Measurements from ENCODE around the gene KPNA5. TPM values are rescaled to one million over a fixed set of nuclear protein-coding genes. Genes with fewer than 3 reads are reported as not detected.
"Not testable (repeated sequence)": the region's sequence is repeated elsewhere in the genome, so short reads cannot be mapped to it uniquely, and the experiment has no call there.

KPNA5 gene
- total RNA-seq, 1 donor from 2014 or later: 7.8 TPM

- no peak for TF ChIP-seq CTCF (IDR thresholded peaks at IDR 0.05; ENCODE audit: borderline replicate concordance)
- no peak overlapping the region for H3K4me3 ChIP-seq
- H3K27me3 ChIP-seq (ENCODE audit: low read depth): no peaks in the 10 kb centered on the region
- peaks cover 10% of the 10 kb centered on the region for H3K4me1 ChIP-seq
- peaks cover 61% of the 10 kb centered on the region for H3K36me3 ChIP-seq
- no peaks in the 10 kb centered on the region for H3K9me3 ChIP-seq (replicated peaks)
- no peak overlapping the region for H3K27ac ChIP-seq (replicated peaks)
- intact Hi-C loops (cut with micrococcal nuclease): no loop called here
- no peak for DNase-seq
Observed at GRCh38 chr6:116705917-116706316, 24.9 kb downstream of the KPNA5 start.

- Histone ChIP-seq H3K36me3 (peaks cover 78% of the 10 kb centered on the region), H3K27ac (replicated peaks) (no peak overlapping the region), H3K27me3 (ENCODE audit: low read depth) (no peaks in the 10 kb centered on the region), H3K4me3 (no peak overlapping the region), H3K9me3 (replicated peaks) (no peaks in the 10 kb centered on the region), H3K4me1 (no peaks in the 10 kb centered on the region)
- no peak for TF ChIP-seq CTCF (IDR thresholded peaks at IDR 0.05; ENCODE audit: borderline replicate concordance)
- DNase-seq: no peak
- intact Hi-C loops (cut with micrococcal nuclease): no loop called here
Observed at GRCh38 chr6:116714296-116714695, 33.3 kb downstream of the KPNA5 start.

- no peaks in the 10 kb centered on the region for H3K4me1 ChIP-seq
- peaks cover 78% of the 10 kb centered on the region for H3K36me3 ChIP-seq
- intact Hi-C loops (cut with micrococcal nuclease): no loop called here
- no peak for DNase-seq
- H3K4me3 ChIP-seq: no peak overlapping the region
- no peaks in the 10 kb centered on the region for H3K9me3 ChIP-seq (replicated peaks)
- no peaks in the 10 kb centered on the region for H3K27me3 ChIP-seq (ENCODE audit: low read depth)
- no peak for TF ChIP-seq CTCF (IDR thresholded peaks at IDR 0.05; ENCODE audit: borderline replicate concordance)
- H3K27ac ChIP-seq (replicated peaks): no peak overlapping the region
Observed at GRCh38 chr6:116714761-116715160, 33.8 kb downstream of the KPNA5 start.

- Histone ChIP-seq H3K27ac (replicated peaks) (no peak overlapping the region), H3K36me3 (peaks cover 87% of the 10 kb centered on the region), H3K4me1 (no peaks in the 10 kb centered on the region), H3K4me3 (no peak overlapping the region), H3K27me3 (ENCODE audit: low read depth) (no peaks in the 10 kb centered on the region), H3K9me3 (replicated peaks) (no peaks in the 10 kb centered on the region)
- intact Hi-C loops (cut with micrococcal nuclease): no loop called here
- no peak for TF ChIP-seq CTCF (IDR thresholded peaks at IDR 0.05; ENCODE audit: borderline replicate concordance)
- no peak for DNase-seq
Observed at GRCh38 chr6:116726947-116727346, 45.9 kb downstream of the KPNA5 start.

- Histone ChIP-seq H3K4me3 (no peak overlapping the region), H3K9me3 (replicated peaks) (no peaks in the 10 kb centered on the region), H3K27me3 (ENCODE audit: low read depth) (no peaks in the 10 kb centered on the region), H3K27ac (replicated peaks) (no peak overlapping the region), H3K36me3 (peaks cover 66% of the 10 kb centered on the region), H3K4me1 (no peaks in the 10 kb centered on the region)
- TF ChIP-seq CTCF (IDR thresholded peaks at IDR 0.05; ENCODE audit: borderline replicate concordance): no peak
- intact Hi-C loops (cut with micrococcal nuclease): no loop called here
- DNase-seq: no peak
Observed at GRCh38 chr6:116730513-116730912, 49.5 kb downstream of the KPNA5 start.

GRCh38 chr6:116737004-116737403, 56.0 kb downstream of the KPNA5 start:
- peaks cover 29% of the 10 kb centered on the region for H3K9me3 ChIP-seq (replicated peaks)
- no peak overlapping the region for H3K4me3 ChIP-seq
- H3K27me3 ChIP-seq (ENCODE audit: low read depth): no peaks in the 10 kb centered on the region
- intact Hi-C loops (cut with micrococcal nuclease): no loop called here
- H3K36me3 ChIP-seq: peaks cover 30% of the 10 kb centered on the region
- no peak for DNase-seq
- no peak for TF ChIP-seq CTCF (IDR thresholded peaks at IDR 0.05; ENCODE audit: borderline replicate concordance)
- no peaks in the 10 kb centered on the region for H3K4me1 ChIP-seq
- no peak overlapping the region for H3K27ac ChIP-seq (replicated peaks)

GRCh38 chr6:116740486-116740885, 59.5 kb downstream of the KPNA5 start:
- intact Hi-C loops (cut with micrococcal nuclease); DNase-seq: not testable (repeated sequence)
- peaks cover 36% of the 10 kb centered on the region for H3K9me3 ChIP-seq (replicated peaks)

More at GRCh38 chr6:116740486-116740885, 59.5 kb downstream of the KPNA5 start:
- peaks cover 18% of the 10 kb centered on the region for H3K36me3 ChIP-seq
- not testable (repeated sequence) for H3K4me1 ChIP-seq; H3K27me3 ChIP-seq (ENCODE audit: low read depth); H3K27ac ChIP-seq (replicated peaks); H3K4me3 ChIP-seq
